Measurements from ENCODE around the gene GPATCH3. TPM values are rescaled to one million over a fixed set of nuclear protein-coding genes. Genes with fewer than 3 reads are reported as not detected.

The GPATCH3 gene
- total and polyA plus RNA-seq, 2 of the 4 experiments (the other 2 are of a cell fraction), result 5.2 to 8.0 TPM

DNA sequence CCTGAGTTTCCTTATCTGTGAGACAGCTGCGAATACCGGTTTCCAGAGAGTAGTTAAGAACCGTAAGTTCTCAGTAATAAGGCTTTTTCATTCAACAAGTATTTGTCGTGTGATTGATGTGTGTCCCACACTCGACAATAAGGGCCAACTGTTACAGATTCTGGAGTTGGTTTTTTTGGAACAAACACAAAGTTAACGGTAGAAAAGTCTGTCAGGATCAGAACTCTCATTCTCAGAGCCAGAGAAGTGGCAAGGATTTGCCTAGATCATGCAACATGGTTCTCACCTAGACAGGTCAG is 22.1 kb upstream of the GPATCH3 start:
- Histone ChIP-seq H2BK120ac (ENCODE audit: low read depth, low read length) (no peak overlapping the region), H3K36me3 (ENCODE audit: control insufficient read depth, insufficient read depth, low read length) (peaks cover 12% of the 10 kb centered on the region), H3K9ac (ENCODE audit: low read depth, low read length) (peak overlapping the region; percentile 83), H4K91ac (ENCODE audit: insufficient read depth, low read depth, low read length) (peak overlapping the region; percentile 78), H3K79me1 (ENCODE audit: low read depth in 1 of 2, low read length in 2 of 2) (peaks cover 20 to 38% of the 10 kb centered on the region in 2 experiments), H3K4ac (ENCODE audit: low read depth, low read length) (peak overlapping the region; percentile 94; the same call in 1 of the 2 replicates), H4K20me1 (ENCODE audit: insufficient read depth, low read length) (peaks cover 21% of the 10 kb centered on the region), H2AK9ac (replicated peaks; ENCODE audit: low read depth, low read length, poor library complexity) (peak overlapping the region; percentile 98), H3K27me3 (ENCODE audit: control insufficient read depth, insufficient read depth, low read length) (no peaks in the 10 kb centered on the region), H4K8ac (ENCODE audit: low read depth in 2 of 2, low read length in 2 of 2) (peak overlapping the region; percentile 60 to 98), H3K4me3 (ENCODE audit: insufficient read depth, low read depth, low read length) (peak overlapping the region; percentile 71), H2AFZ (replicated peaks; ENCODE audit: low read length, poor library complexity) (peak overlapping the region; percentile 94), H3K4me2 (ENCODE audit: low read depth, low read length) (peak overlapping the region; percentile 100), H3K56ac (ENCODE audit: extremely low read depth, insufficient read depth, low read length) (peak overlapping the region; percentile 71), H3K14ac (replicated peaks; ENCODE audit: low read depth, low read length) (peak overlapping the region; percentile 96), H2BK20ac (ENCODE audit: low read depth, low read length) (peak overlapping the region; percentile 11; the same call in 1 of the 2 replicates), H3K4me1 (ENCODE audit: control insufficient read depth, insufficient read depth, low read length) (peaks cover 6% of the 10 kb centered on the region), H3K27ac (ENCODE audit: insufficient read depth, low read length) (peak overlapping the region; percentile 79), H3K9me3 (ENCODE audit: control insufficient read depth, insufficient read depth, low read length) (no peaks in the 10 kb centered on the region), H3K9me1 (ENCODE audit: insufficient read depth, low read length) (peaks cover 18% of the 10 kb centered on the region), H3K23ac (ENCODE audit: low read depth, low read length) (peak overlapping the region; percentile 94), H3K18ac (ENCODE audit: low read depth, low read length) (no peak overlapping the region), H2BK15ac (ENCODE audit: low read depth, low read length) (no peak overlapping the region), H2AK5ac (ENCODE audit: low read depth, low read length) (peak overlapping the region; percentile 94), H4K5ac (ENCODE audit: low read depth, low read length) (peak overlapping the region; percentile 41), H2BK5ac (ENCODE audit: low read depth, low read length, poor library complexity, severe bottlenecking) (peak overlapping the region; percentile 79)
- WGBS, 2 experiments (ENCODE audit: extremely low coverage in 2 of 2, insufficient read length in 1 of 2), result 60% methylated on average over 3 of the region's 6 CpGs; no CpG with 5 or more reads in 1 of the 2 experiments
- BruUV-seq (replicated peaks), result TSS peak; percentile 60
- no peak for TF ChIP-seq BHLHE40 (IDR thresholded peaks at IDR 0.05; ENCODE audit: low read depth, low read length)
- TF ChIP-seq FOS (IDR thresholded peaks at IDR 0.05; ENCODE audit: low read depth, low read length), result no peak
- no peak for TF ChIP-seq MAZ (IDR thresholded peaks at IDR 0.05; ENCODE audit: borderline replicate concordance, low read depth, low read length)
- TF ChIP-seq POLR2A (IDR thresholded peaks at IDR 0.05; ENCODE audit: low read depth, low read length), result no peak
- TF ChIP-seq USF2 (IDR thresholded peaks at IDR 0.05; ENCODE audit: low read depth, low read length), result no peak
- no peak for TF ChIP-seq MAFK (IDR thresholded peaks at IDR 0.05; ENCODE audit: low read depth, low read length)
- no peak for TF ChIP-seq NFE2L2 (IDR thresholded peaks at IDR 0.05; ENCODE audit: low read depth, low read length)
- TF ChIP-seq RCOR1 (IDR thresholded peaks at IDR 0.05; ENCODE audit: insufficient replicate concordance, low read length), result no peak
- no peak for TF ChIP-seq CEBPB (IDR thresholded peaks at IDR 0.05; ENCODE audit: low read depth, low read length)
- TF ChIP-seq CTCF (conservative IDR thresholded peaks at IDR 0.05; ENCODE audit: low read depth, low read length), result no peak
- no peak for TF ChIP-seq RFX5 (IDR thresholded peaks at IDR 0.05; ENCODE audit: low read depth, low read length)
- TF ChIP-seq, protein P1, sequence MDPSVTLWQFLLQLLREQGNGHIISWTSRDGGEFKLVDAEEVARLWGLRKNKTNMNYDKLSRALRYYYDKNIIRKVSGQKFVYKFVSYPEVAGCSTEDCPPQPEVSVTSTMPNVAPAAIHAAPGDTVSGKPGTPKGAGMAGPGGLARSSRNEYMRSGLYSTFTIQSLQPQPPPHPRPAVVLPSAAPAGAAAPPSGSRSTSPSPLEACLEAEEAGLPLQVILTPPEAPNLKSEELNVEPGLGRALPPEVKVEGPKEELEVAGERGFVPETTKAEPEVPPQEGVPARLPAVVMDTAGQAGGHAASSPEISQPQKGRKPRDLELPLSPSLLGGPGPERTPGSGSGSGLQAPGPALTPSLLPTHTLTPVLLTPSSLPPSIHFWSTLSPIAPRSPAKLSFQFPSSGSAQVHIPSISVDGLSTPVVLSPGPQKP (IDR thresholded peaks at IDR 0.05; ENCODE audit: borderline replicate concordance, low read depth, low read length), result no peak
- intact Hi-C loops (cut with micrococcal nuclease) (no loop called here), dilution Hi-C loops (cut with HindIII; ENCODE audit: low sequenced_read_pairs, unreplicated experiment) (no loop called here), in situ Hi-C loops (cut with MboI; ENCODE audit: low sequenced_read_pairs) (no loop called here)
- ATAC-seq (ENCODE audit: low read depth) (no peak), DNase-seq (no peak)
- CTCF ChIA-PET, result no interaction called here
- POLR2A ChIA-PET (ENCODE audit: unreplicated experiment), result no interaction called here

Measured in IMR-90 (cell line).